WTC11 (cell line): ENCODE measurements around the gene ARPC2. TPM values are rescaled to one million over a fixed set of nuclear protein-coding genes. Genes with fewer than 3 reads are reported as not detected.

Experiments
- ATAC-seq: fragments of 200-7000 bp; cut with Tn5 transposase; 2 replicates; pipeline ENCODE4 v1.10.0; 2021; ENCODE audit warnings: mild to moderate bottlenecking, moderate library complexity
- CTCF ChIA-PET: fragments of 300-600 bp; sonication (Branson Sonifier 250); formaldehyde crosslinking; loops from one replicate; lab custom pipeline; 2021; ENCODE audit warnings: antibody characterized with exemption; lab: Charles Lee
- POLR2A ChIA-PET: fragments of 350-600 bp; sonication (Branson Sonifier 250); formaldehyde crosslinking; loops from one replicate; lab custom pipeline; 2021; ENCODE audit warnings: antibody characterized with exemption; lab: Charles Lee
- DNase-seq: peaks from one replicate; pipeline ENCODE4 v3.0.0; 2021; ENCODE audit warnings: low spot score
- H3K27ac Mint-ChIP-seq: 2 replicates; pipeline ENCODE4 v1.8.0; 2021; ENCODE audit warnings: mixed read lengths
- H3K27me3 Mint-ChIP-seq: 2 replicates; pipeline ENCODE4 v1.8.0; 2021; ENCODE audit warnings: low read depth, mild to moderate bottlenecking, moderate library complexity, mixed read lengths
- H3K36me3 Mint-ChIP-seq: 2 replicates; pipeline ENCODE4 v1.8.0; 2021; ENCODE audit warnings: mixed read lengths
- H3K4me1 Mint-ChIP-seq: 2 replicates; pipeline ENCODE4 v1.8.0; 2022; ENCODE audit warnings: mixed read lengths
- H3K4me3 Mint-ChIP-seq: 2 replicates; pipeline ENCODE4 v1.8.0; 2021; ENCODE audit warnings: mild to moderate bottlenecking, moderate library complexity, mixed read lengths
- H3K9me3 Mint-ChIP-seq: 2 replicates; pipeline ENCODE4 v1.8.0; 2021; ENCODE audit warnings: mixed read lengths
- AR ChIP-seq: fragments of 250-450 bp; sonication (Bioruptor Pico); IDR thresholded peaks from 2 replicates; pipeline ENCODE4 v1.9.0; 2021; ENCODE audit warnings: mild to moderate bottlenecking
- CBFB ChIP-seq: sonication (generic); formaldehyde crosslinking; IDR thresholded peaks from 2 replicates; pipeline ENCODE4 v1.8.1; 2022; ENCODE audit warnings: mild to moderate bottlenecking, low read depth, missing genetic modification reagents
- E2F4 ChIP-seq: sonication (generic); formaldehyde crosslinking; IDR thresholded peaks from 2 replicates; pipeline ENCODE4 v1.8.1; 2022; ENCODE audit warnings: low read depth, mild to moderate bottlenecking, moderate library complexity, missing genetic modification reagents, borderline replicate concordance
- ETV6 ChIP-seq: sonication (generic); formaldehyde crosslinking; IDR thresholded peaks from 2 replicates; pipeline ENCODE4 v1.8.1; 2022; ENCODE audit warnings: mild to moderate bottlenecking, missing genetic modification reagents
- FOXJ3 ChIP-seq: sonication (generic); formaldehyde crosslinking; IDR thresholded peaks from 2 replicates; pipeline ENCODE4 v1.9.0; 2021; ENCODE audit warnings: missing genetic modification reagents, mild to moderate bottlenecking, borderline replicate concordance
- FOXK1 ChIP-seq: sonication (generic); formaldehyde crosslinking; IDR thresholded peaks from 2 replicates; pipeline ENCODE4 v1.8.0; 2022; ENCODE audit warnings: mild to moderate bottlenecking, moderate library complexity, missing genetic modification reagents
- FOXP1 ChIP-seq: sonication (generic); formaldehyde crosslinking; IDR thresholded peaks from 2 replicates; pipeline ENCODE4 v1.8.0; 2022; ENCODE audit warnings: missing genetic modification reagents, mild to moderate bottlenecking, moderate library complexity, borderline replicate concordance
- GABPB1 ChIP-seq: sonication (generic); formaldehyde crosslinking; IDR thresholded peaks from 2 replicates; pipeline ENCODE4 v1.8.1; 2023; ENCODE audit warnings: mild to moderate bottlenecking, missing genetic modification reagents
- GRHL2 ChIP-seq: fragments of 250-450 bp; sonication (Bioruptor Pico); IDR thresholded peaks from 2 replicates; pipeline ENCODE4 v1.8.0; 2022; ENCODE audit warnings: mild to moderate bottlenecking, moderate library complexity; ENCODE audit not compliant: insufficient replicate concordance, severe bottlenecking
- GTF2I ChIP-seq: fragments of 250-450 bp; sonication (Bioruptor Pico); conservative IDR thresholded peaks from 2 replicates; pipeline ENCODE4 v1.4.0; 2021; ENCODE audit warnings: mild to moderate bottlenecking
- HMGA2 ChIP-seq: fragments of 250-450 bp; sonication (Bioruptor Pico); IDR thresholded peaks from 2 replicates; pipeline ENCODE4 v1.4.0; 2021; ENCODE audit warnings: mild to moderate bottlenecking, moderate library complexity
- KAT7 ChIP-seq: sonication (generic); formaldehyde crosslinking; IDR thresholded peaks from 2 replicates; pipeline ENCODE4 v1.8.1; 2023; ENCODE audit warnings: missing genetic modification reagents, mild to moderate bottlenecking, borderline replicate concordance
- MXD4 ChIP-seq: fragments of 250-450 bp; sonication (Bioruptor Pico); IDR thresholded peaks from 2 replicates; pipeline ENCODE4 v1.8.0; 2021; ENCODE audit warnings: mild to moderate bottlenecking, moderate library complexity, borderline replicate concordance
- MYBL2 ChIP-seq: sonication (generic); formaldehyde crosslinking; IDR thresholded peaks from 2 replicates; pipeline ENCODE4 v1.8.1; 2023; ENCODE audit warnings: mild to moderate bottlenecking, moderate library complexity, missing genetic modification reagents
- NFATC4 ChIP-seq: fragments of 250-450 bp; sonication (Bioruptor Pico); IDR thresholded peaks from 2 replicates; pipeline ENCODE4 v1.9.0; 2021; ENCODE audit warnings: mild to moderate bottlenecking
- NFYB ChIP-seq: sonication (generic); formaldehyde crosslinking; conservative IDR thresholded peaks from 2 replicates; pipeline ENCODE4 v1.8.0; 2022; ENCODE audit warnings: low read depth, missing genetic modification reagents
- RELA ChIP-seq: sonication (generic); formaldehyde crosslinking; IDR thresholded peaks from 2 replicates; pipeline ENCODE4 v1.8.1; 2022; ENCODE audit warnings: missing genetic modification reagents, mild to moderate bottlenecking, borderline replicate concordance
- TEAD4 ChIP-seq: sonication (generic); formaldehyde crosslinking; IDR thresholded peaks from 2 replicates; pipeline ENCODE4 v1.8.0; 2022; ENCODE audit warnings: mild to moderate bottlenecking, missing genetic modification reagents
- ZMAT4 ChIP-seq: fragments of 250-450 bp; sonication (Bioruptor Pico); IDR thresholded peaks from 2 replicates; pipeline ENCODE4 v1.9.0; 2021; ENCODE audit warnings: mild to moderate bottlenecking
- ZNF219 ChIP-seq: sonication (generic); formaldehyde crosslinking; IDR thresholded peaks from 2 replicates; pipeline ENCODE4 v1.8.0; 2023; ENCODE audit warnings: missing genetic modification reagents, mild to moderate bottlenecking, borderline replicate concordance
- ZNF263 ChIP-seq: sonication (generic); formaldehyde crosslinking; IDR thresholded peaks from 2 replicates; pipeline ENCODE4 v1.8.1; 2022; ENCODE audit warnings: low read depth, mild to moderate bottlenecking, moderate library complexity, missing genetic modification reagents
- ZNF423 ChIP-seq: fragments of 250-450 bp; sonication (Bioruptor Pico); IDR thresholded peaks from 2 replicates; pipeline ENCODE4 v2.1.2; 2022; ENCODE audit warnings: mild to moderate bottlenecking, moderate library complexity
- ZNF532 ChIP-seq: fragments of 250-450 bp; sonication (Bioruptor Pico); IDR thresholded peaks from 2 replicates; pipeline ENCODE4 v1.9.0; 2021; ENCODE audit warnings: mild to moderate bottlenecking, borderline replicate concordance
- ZSCAN18 ChIP-seq: fragments of 250-450 bp; sonication (Bioruptor Pico); IDR thresholded peaks from 2 replicates; pipeline ENCODE4 v2.1.2; 2022; ENCODE audit warnings: mild to moderate bottlenecking, moderate library complexity
- total RNA-seq: library from RNA; stranded (reverse); gene quantifications from 3 replicates; pipeline ENCODE4 v1.2.3, GENCODE V29; 2021
- TF ChIP-seq, protein P1 (sequence below): sonication (generic); formaldehyde crosslinking; IDR thresholded peaks from 2 replicates; pipeline ENCODE4 v1.8.0; 2022; ENCODE audit warnings: mild to moderate bottlenecking, missing genetic modification reagents

ARPC2 gene
- total RNA-seq, 1 experiment from 2014 or later: 184 TPM

GRCh38 chr2:218262631-218263586 lies 45.9 kb downstream of the ARPC2 start (continued):
- TF ChIP-seq GRHL2 (no peak), NFYB (CRISPR knock-in tag) (no peak), ZSCAN18 (CRISPR knock-in tag) (no peak), FOXJ3 (CRISPR knock-in tag) (no peak), NFATC4 (no peak), MYBL2 (no peak), HMGA2 (CRISPR knock-in tag) (no peak), ZMAT4 (no peak), GTF2I (CRISPR knock-in tag) (no peak), ZNF263 (no peak)
- TF ChIP-seq, protein P1, sequence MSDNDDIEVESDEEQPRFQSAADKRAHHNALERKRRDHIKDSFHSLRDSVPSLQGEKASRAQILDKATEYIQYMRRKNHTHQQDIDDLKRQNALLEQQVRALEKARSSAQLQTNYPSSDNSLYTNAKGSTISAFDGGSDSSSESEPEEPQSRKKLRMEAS (CRISPR knock-in tag): no peak

- Mint-ChIP-seq H3K36me3 (peaks cover 19% of the 10 kb centered on the region), H3K27ac (peak overlapping the region; percentile 60; the same call in 1 of the 2 replicates), H3K9me3 (no peaks in the 10 kb centered on the region), H3K4me1 (peaks cover 22% of the 10 kb centered on the region), H3K27me3 (no peaks in the 10 kb centered on the region), H3K4me3 (no peak overlapping the region)
- ATAC-seq: peak; percentile 15
- DNase-seq: no peak
- POLR2A ChIA-PET: interaction anchor here (0.5 kb wide), 1 partner anchor 396 kb away, joined by 7 read pairs; the partner anchor contains the start of genes BCS1L and ZNF142
- CTCF ChIA-PET: interaction anchor here (0.5 to 1.4 kb wide), 5 partner anchors 9 to 96 kb away, joined by 3 to 4 read pairs (median 3); no protein-coding TSS in a partner anchor
- TF ChIP-seq E2F4 (no peak), KAT7 (CRISPR knock-in tag) (no peak), CBFB (CRISPR knock-in tag) (no peak), GABPB1 (CRISPR knock-in tag) (no peak), FOXP1 (CRISPR knock-in tag) (no peak), MXD4 (CRISPR knock-in tag) (no peak), ETV6 (no peak), FOXK1 (CRISPR knock-in tag) (no peak), ZNF423 (no peak), AR (no peak), ZNF532 (no peak), TEAD4 (CRISPR knock-in tag) (no peak), ZNF219 (CRISPR knock-in tag) (no peak), RELA (CRISPR knock-in tag) (no peak)
Measured at GRCh38 chr2:218263817-218264641, 47.0 kb downstream of the ARPC2 start.
